Measurements from ENCODE around the gene REPIN1. TPM values are rescaled to one million over a fixed set of nuclear protein-coding genes. Genes with fewer than 3 reads are reported as not detected.
A peak's percentile ranks its signal among the peaks of the same experiment; 100 is the strongest.

Gene REPIN1
- total and polyA plus RNA-seq, 9 donors: 21.6 to 92.0 (median 73.4) TPM

DNA sequence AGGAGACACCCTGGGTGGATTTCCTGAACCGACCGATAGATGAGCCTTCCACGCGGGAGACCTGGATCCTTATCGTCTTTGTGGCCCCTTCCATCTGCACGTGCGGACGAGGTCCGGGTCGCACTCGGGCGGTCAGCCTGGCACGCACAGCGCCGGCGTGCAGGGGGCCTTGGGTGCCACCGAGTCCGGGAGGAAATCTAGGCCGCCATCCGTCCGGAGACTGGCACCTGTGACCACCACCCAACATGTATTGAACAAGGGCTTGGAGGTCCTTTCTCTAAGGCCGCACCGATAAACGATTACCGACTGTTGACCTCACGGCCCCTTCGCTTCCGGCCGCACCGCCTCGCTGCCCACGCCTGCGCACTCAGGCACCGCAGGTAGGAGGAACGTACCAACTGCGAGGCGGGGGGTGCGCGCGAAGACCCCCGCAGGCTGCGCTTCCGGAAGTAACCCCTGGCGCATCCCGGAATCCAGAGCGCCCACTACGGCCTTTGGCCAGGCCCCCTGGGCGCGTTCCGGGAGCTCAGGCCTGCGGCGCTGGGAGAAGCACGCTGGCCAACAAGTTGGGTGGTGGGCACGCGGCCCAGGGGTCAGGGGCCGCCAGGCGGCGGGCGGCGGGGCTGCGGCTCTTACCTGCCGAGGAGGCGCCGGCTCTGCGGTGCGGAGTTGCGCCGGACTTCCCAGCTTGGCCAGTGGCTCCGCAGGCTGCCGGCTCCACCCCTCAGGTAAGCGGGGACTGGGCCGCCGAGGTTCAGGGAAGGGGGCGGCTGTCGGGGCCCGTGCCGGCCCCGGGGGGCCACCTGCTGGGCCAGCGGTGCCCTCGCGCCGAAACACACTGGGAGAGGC, 45.6 kb upstream of the REPIN1 start, which contains the start of the genes ACTR3C and LRRC61:
ACTR3C (minus strand) TSS at position 713 of the 849 bp plus-strand sequence. CDS start 28,249 bp downstream, outside the sequence.
LRRC61 (plus strand) TSS at position 523 of the 849 bp plus-strand sequence. CDS start 13,507 bp downstream, outside the sequence.
- intact Hi-C loops (cut with DNase I): no loop called here
- Histone ChIP-seq H3K27me3 (no peaks in the 10 kb centered on the region), H3K36me3 (no peaks in the 10 kb centered on the region), H3K4me1 (ENCODE audit: insufficient read depth) (peaks cover 10% of the 10 kb centered on the region), H3K27ac (peak within 1 kb of the TSS; percentile 90 to 92), H3K4me3 (peak within 1 kb of the TSS; percentile 74), H3K9me3 (no peaks in the 10 kb centered on the region)
- WGBS, 3 donors: 2 to 13% (median 10%) methylated on average over 51 to 82 of the region's 82 CpGs
- peak; percentile 61 to 80 (median 75) for DNase-seq
- TF ChIP-seq EP300 (IDR thresholded peaks at IDR 0.05) (no peak), POLR2A (IDR thresholded peaks at IDR 0.05) (no peak)
- TF ChIP-seq, protein P1, sequence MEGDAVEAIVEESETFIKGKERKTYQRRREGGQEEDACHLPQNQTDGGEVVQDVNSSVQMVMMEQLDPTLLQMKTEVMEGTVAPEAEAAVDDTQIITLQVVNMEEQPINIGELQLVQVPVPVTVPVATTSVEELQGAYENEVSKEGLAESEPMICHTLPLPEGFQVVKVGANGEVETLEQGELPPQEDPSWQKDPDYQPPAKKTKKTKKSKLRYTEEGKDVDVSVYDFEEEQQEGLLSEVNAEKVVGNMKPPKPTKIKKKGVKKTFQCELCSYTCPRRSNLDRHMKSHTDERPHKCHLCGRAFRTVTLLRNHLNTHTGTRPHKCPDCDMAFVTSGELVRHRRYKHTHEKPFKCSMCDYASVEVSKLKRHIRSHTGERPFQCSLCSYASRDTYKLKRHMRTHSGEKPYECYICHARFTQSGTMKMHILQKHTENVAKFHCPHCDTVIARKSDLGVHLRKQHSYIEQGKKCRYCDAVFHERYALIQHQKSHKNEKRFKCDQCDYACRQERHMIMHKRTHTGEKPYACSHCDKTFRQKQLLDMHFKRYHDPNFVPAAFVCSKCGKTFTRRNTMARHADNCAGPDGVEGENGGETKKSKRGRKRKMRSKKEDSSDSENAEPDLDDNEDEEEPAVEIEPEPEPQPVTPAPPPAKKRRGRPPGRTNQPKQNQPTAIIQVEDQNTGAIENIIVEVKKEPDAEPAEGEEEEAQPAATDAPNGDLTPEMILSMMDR (IDR thresholded peaks at IDR 0.05): no peak

DNA sequence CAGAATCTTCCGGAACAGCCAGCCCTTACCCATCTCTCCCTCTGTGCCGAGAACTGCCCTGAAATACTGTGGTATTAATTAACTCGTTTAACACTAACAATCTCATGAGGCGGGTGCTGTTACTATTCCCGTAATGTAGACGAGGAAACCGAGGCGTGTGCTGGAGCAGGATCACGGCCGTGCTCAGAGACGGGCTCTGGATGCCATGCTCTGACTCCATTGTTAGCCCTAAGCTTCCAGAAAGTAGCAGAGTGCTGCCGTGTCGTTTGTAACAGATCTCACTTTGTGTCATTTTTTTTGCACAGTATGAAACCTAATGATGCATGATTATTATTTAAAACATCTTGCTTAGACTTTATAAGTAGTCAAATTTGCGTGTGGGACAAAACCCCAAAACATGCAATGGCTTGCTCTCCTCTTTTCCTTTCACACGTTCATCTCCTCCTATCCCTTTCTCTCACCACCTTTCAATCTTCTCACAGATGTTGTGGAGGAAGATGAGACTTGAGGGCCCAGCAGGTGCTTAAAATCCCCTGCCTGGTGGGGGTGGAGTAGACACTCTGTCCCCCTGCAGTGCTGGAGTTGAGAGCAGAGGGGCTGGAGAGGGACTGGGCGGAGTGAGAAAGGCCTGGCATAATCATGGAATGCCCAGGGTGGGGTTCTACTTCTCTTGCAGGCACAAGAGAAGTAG, 44.8 kb upstream of the REPIN1 start:
- no peaks in the 10 kb centered on the region for H3K27me3 ChIP-seq
- no peaks in the 10 kb centered on the region for H3K36me3 ChIP-seq
- H3K4me1 ChIP-seq (ENCODE audit: insufficient read depth): peaks cover 10% of the 10 kb centered on the region
- H3K9me3 ChIP-seq: no peaks in the 10 kb centered on the region
- WGBS, 3 donors: 13% methylated on average over 16 of the region's 16 CpGs
- H3K27ac ChIP-seq: peak overlapping the region; percentile 90 to 92
- intact Hi-C loops (cut with DNase I): no loop called here
- peak overlapping the region; percentile 74 for H3K4me3 ChIP-seq
- TF ChIP-seq, protein P1 (IDR thresholded peaks at IDR 0.05): no peak
- no peak for TF ChIP-seq POLR2A (IDR thresholded peaks at IDR 0.05)
- TF ChIP-seq EP300 (IDR thresholded peaks at IDR 0.05): no peak
- DNase-seq: peak in 1 of 5 donors; percentile 25

DNA sequence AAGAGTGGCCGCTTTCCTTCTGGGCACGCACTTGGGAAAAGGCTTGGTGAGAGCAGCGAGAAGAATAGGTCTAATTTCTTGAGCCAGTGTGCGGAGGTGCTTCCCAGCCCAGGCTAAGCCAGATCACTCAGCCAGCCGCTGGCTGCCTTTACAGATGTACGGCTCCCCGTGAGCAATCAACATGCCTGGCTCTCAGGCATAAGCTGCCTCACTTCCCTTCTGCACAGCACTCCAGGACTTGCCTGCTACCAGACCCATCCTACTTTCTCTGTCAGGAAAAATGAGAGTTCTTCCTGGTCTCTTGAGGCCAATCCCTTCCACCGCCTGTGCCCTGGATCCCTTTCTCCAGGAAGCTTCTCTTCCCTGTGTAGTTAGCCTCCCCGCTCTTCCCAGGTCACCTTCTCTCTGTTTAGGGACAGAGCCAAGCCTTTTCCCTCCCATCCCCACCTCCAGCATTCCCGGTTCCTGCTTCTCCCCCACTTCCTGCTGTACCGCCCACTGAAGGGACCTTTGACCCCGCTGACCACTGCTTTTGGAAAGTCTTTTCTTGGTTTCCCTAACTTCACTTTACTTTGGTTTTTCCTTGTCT, 44.2 kb upstream of the REPIN1 start:
- Histone ChIP-seq H3K36me3 (no peaks in the 10 kb centered on the region), H3K9me3 (no peaks in the 10 kb centered on the region), H3K27ac (peak overlapping the region; percentile 36 to 90), H3K4me1 (ENCODE audit: insufficient read depth) (peaks cover 10% of the 10 kb centered on the region), H3K4me3 (peak overlapping the region; percentile 74), H3K27me3 (no peaks in the 10 kb centered on the region)
- intact Hi-C loops (cut with DNase I): no loop called here
- peak in 3 of 5 donors; percentile 42 to 44 (median 42) for DNase-seq
- WGBS, 3 donors: 28 to 40% (median 34%) methylated on average over 12 of the region's 12 CpGs
- TF ChIP-seq POLR2A (IDR thresholded peaks at IDR 0.05): no peak
- TF ChIP-seq, protein P1 (IDR thresholded peaks at IDR 0.05): no peak
- TF ChIP-seq EP300 (IDR thresholded peaks at IDR 0.05): no peak

DNA sequence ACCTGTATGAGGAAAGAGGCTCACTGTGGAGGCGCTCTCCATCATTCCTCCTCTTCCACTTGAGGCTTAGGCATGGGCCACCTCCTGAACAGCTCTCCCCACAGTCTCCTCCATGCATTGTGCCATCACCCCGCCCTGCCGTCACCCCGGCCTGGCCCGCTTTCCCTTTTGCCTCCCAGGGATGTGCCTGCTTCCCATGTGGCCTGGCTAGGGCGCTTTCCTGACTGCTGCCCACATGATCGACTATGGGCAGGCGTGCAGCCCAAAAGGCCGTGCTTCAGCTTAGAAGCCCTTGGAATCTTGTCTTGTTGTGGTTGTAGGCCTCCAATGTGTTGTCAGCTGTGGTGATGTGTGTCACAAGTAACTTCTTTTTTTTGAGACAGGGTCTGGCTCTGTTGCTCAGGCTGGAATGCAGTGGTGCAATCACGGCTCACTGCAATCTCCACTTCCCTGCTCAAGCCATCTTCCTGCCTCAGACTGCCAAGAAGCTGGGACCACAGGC, 43.5 kb upstream of the REPIN1 start:
- intact Hi-C loops (cut with DNase I): no loop called here
- no peak overlapping the region for H3K4me3 ChIP-seq
- no peak overlapping the region for H3K27ac ChIP-seq

More for the DNA sequence above, 43.5 kb upstream of the REPIN1 start:
- no peak for TF ChIP-seq POLR2A (IDR thresholded peaks at IDR 0.05)
- TF ChIP-seq, protein P1 (IDR thresholded peaks at IDR 0.05): no peak
- H3K27me3 ChIP-seq: no peaks in the 10 kb centered on the region
- DNase-seq: peak in 2 of 5 donors; percentile 20 to 39
- 88 to 92% (median 92%) methylated on average over 10 of the region's 10 CpGs for WGBS, 3 donors
- no peaks in the 10 kb centered on the region for H3K9me3 ChIP-seq
- peaks cover 10% of the 10 kb centered on the region for H3K4me1 ChIP-seq (ENCODE audit: insufficient read depth)
- H3K36me3 ChIP-seq: no peaks in the 10 kb centered on the region
